ENCODE measurements around the gene CNOT2.

DNA sequence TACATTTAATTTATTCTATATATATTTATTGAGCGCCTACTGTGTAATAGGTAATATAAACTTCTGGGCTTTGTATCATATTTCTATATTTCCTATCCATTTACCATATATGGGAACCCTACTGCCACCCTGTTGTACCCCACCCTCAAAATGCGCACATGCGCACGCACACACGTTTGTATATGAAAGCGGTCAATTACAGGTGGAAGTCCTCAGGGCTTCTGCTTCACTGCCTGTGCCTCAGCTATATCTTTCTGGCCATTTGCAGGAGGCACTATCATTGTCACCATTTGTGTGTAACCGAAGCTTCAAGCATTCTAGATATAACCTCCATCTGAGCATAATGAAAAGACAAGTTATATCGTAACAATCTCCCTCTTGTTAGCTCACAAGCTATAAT, 91.5 kb downstream of the CNOT2 start:
- TF ChIP-seq, protein P1, sequence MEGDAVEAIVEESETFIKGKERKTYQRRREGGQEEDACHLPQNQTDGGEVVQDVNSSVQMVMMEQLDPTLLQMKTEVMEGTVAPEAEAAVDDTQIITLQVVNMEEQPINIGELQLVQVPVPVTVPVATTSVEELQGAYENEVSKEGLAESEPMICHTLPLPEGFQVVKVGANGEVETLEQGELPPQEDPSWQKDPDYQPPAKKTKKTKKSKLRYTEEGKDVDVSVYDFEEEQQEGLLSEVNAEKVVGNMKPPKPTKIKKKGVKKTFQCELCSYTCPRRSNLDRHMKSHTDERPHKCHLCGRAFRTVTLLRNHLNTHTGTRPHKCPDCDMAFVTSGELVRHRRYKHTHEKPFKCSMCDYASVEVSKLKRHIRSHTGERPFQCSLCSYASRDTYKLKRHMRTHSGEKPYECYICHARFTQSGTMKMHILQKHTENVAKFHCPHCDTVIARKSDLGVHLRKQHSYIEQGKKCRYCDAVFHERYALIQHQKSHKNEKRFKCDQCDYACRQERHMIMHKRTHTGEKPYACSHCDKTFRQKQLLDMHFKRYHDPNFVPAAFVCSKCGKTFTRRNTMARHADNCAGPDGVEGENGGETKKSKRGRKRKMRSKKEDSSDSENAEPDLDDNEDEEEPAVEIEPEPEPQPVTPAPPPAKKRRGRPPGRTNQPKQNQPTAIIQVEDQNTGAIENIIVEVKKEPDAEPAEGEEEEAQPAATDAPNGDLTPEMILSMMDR (IDR thresholded peaks at IDR 0.05), result no peak
- no peak for TF ChIP-seq ZFX (IDR thresholded peaks at IDR 0.05; ENCODE audit: borderline replicate concordance)
